C4-2B (cell line): ENCODE data around the gene COPS8.

Experiments
- ZFX ChIP-seq: fragments of 450-650 bp; IDR thresholded peaks from 2 replicates; pipeline ENCODE4 v1.6.1; 2017
- TF ChIP-seq, protein P1 (sequence below): fragments of 450-650 bp; conservative IDR thresholded peaks from 2 replicates; pipeline ENCODE4 v1.5.1; 2017; ENCODE audit warnings: mild to moderate bottlenecking

GRCh38 chr2:237121321-237121720 is 35.6 kb downstream of the COPS8 start:
- TF ChIP-seq, protein P1, sequence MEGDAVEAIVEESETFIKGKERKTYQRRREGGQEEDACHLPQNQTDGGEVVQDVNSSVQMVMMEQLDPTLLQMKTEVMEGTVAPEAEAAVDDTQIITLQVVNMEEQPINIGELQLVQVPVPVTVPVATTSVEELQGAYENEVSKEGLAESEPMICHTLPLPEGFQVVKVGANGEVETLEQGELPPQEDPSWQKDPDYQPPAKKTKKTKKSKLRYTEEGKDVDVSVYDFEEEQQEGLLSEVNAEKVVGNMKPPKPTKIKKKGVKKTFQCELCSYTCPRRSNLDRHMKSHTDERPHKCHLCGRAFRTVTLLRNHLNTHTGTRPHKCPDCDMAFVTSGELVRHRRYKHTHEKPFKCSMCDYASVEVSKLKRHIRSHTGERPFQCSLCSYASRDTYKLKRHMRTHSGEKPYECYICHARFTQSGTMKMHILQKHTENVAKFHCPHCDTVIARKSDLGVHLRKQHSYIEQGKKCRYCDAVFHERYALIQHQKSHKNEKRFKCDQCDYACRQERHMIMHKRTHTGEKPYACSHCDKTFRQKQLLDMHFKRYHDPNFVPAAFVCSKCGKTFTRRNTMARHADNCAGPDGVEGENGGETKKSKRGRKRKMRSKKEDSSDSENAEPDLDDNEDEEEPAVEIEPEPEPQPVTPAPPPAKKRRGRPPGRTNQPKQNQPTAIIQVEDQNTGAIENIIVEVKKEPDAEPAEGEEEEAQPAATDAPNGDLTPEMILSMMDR = no peak
- no peak for TF ChIP-seq ZFX
